Smooth muscle cell (in vitro differentiated cells): ENCODE data around the gene LILRA2. TPM values are rescaled to one million over a fixed set of nuclear protein-coding genes. Genes with fewer than 3 reads are reported as not detected.

ENCODE experiments used
- DNase-seq: peaks from one replicate; lab custom pipeline; 2025; ENCODE audit not compliant: unreplicated experiment; lab: John Stamatoyannopoulos, UW
- H2AFZ ChIP-seq: fragments of 200-600 bp; sonication (generic); 2 replicates; pipeline ENCODE4 v1.6.0; 2016; ENCODE audit warnings: antibody characterized with exemption, low read depth, mild to moderate bottlenecking
- H3F3A ChIP-seq: fragments of 200-600 bp; sonication (generic); 2 replicates; pipeline ENCODE4 v1.6.0; 2017; ENCODE audit warnings: antibody characterized with exemption, low read depth
- H3K27ac ChIP-seq: fragments of 200-600 bp; sonication (generic); 2 replicates; pipeline ENCODE4 v1.5.1; 2016; ENCODE audit warnings: low read depth, mild to moderate bottlenecking
- H3K27me3 ChIP-seq: fragments of 200-600 bp; sonication (generic); 2 replicates; pipeline ENCODE4 v1.6.1; 2016; ENCODE audit warnings: low read depth, mild to moderate bottlenecking
- H3K36me3 ChIP-seq: fragments of 200-600 bp; sonication (generic); 2 replicates; pipeline ENCODE4 v1.5.1; 2016; ENCODE audit warnings: low read depth
- H3K4me1 ChIP-seq: fragments of 200-600 bp; sonication (generic); 2 replicates; pipeline ENCODE4 v1.5.1; 2016; ENCODE audit warnings: low read depth
- H3K4me2 ChIP-seq: fragments of 200-600 bp; sonication (generic); 2 replicates; pipeline ENCODE4 v1.6.0; 2016; ENCODE audit warnings: mild to moderate bottlenecking
- H3K4me3 ChIP-seq: fragments of 200-600 bp; sonication (generic); 2 replicates; pipeline ENCODE4 v1.5.1; 2016; ENCODE audit warnings: mild to moderate bottlenecking
- H3K79me2 ChIP-seq: fragments of 200-600 bp; sonication (generic); 2 replicates; pipeline ENCODE4 v1.6.0; 2016; ENCODE audit warnings: low read depth, mild to moderate bottlenecking
- H3K9ac ChIP-seq: fragments of 200-600 bp; sonication (generic); 2 replicates; pipeline ENCODE4 v1.6.0; 2016; ENCODE audit warnings: low read depth
- H3K9me3 ChIP-seq: fragments of 200-600 bp; sonication (generic); replicated peaks from 2 replicates; pipeline ENCODE4 v1.5.1; 2016; ENCODE audit warnings: low read depth
- H4K20me1 ChIP-seq: fragments of 200-600 bp; sonication (generic); 2 replicates; pipeline ENCODE4 v1.6.0; 2016; ENCODE audit warnings: low read depth
- WGBS: methylation state at CpG from one replicate; pipeline ENCODE4 v1.1.7; 2016; ENCODE audit warnings: low lambda C conversion rate; 5-methylcytosine and 5-hydroxymethylcytosine counted together
- polyA plus RNA-seq: library from polyadenylated mRNA; unstranded; fragments of >200 nt; fragmentation: Nextera tagmentation; extraction: Ambion mirVana; gene quantifications from 2 replicates; pipeline ENCODE4 v1.2.1, GENCODE V29; 2016
- total RNA-seq: library from RNA; depleted of rRNA; stranded (reverse); fragments of >200 nt; gene quantifications from 2 replicates; pipeline ENCODE4 v1.2.3, GENCODE V29; 2014
- TF ChIP-seq, protein P1 (sequence below): fragments of 200-600 bp; sonication (generic); IDR thresholded peaks from 2 replicates; pipeline ENCODE4 v1.5.1; 2017; ENCODE audit warnings: borderline replicate concordance, mild to moderate bottlenecking, antibody characterized with exemption; ENCODE audit not compliant: insufficient read depth, poor library complexity, severe bottlenecking

LILRA2 gene
- total and polyA plus RNA-seq, 2 experiments from 2014 or later, result not detected

DNA sequence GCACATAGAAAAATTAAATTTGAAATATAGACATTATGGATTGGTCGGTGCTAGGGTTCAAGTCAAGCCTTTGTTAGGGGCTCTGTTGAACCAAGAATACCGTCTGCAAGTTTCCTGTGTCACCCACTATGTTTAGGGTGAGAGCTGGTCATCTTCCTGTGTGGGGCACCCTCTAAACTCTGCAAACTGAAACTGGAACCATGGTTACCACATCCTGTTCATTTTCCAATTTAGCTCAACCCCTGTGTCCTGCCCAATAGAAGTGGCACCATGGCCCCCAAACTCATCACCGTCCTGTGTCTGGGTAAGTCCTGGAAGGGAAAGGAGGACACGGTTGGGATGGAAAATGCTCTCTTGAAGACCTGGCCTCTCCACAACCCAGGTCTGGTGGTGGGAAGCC lies 41.1 kb upstream of the LILRA2 start:
- H2AFZ ChIP-seq, result no peak overlapping the region
- H3K36me3 ChIP-seq, result no peaks in the 10 kb centered on the region
- no peaks in the 10 kb centered on the region for H3K79me2 ChIP-seq
- H3K9ac ChIP-seq, result no peak overlapping the region
- no peaks in the 10 kb centered on the region for H3F3A ChIP-seq
- H3K4me1 ChIP-seq, result no peaks in the 10 kb centered on the region
- no peak overlapping the region for H3K27ac ChIP-seq
- DNase-seq, result no peak
- no peak overlapping the region for H3K4me2 ChIP-seq
- WGBS, result 60% methylated on average over 4 of the region's 4 CpGs
- TF ChIP-seq, protein P1, sequence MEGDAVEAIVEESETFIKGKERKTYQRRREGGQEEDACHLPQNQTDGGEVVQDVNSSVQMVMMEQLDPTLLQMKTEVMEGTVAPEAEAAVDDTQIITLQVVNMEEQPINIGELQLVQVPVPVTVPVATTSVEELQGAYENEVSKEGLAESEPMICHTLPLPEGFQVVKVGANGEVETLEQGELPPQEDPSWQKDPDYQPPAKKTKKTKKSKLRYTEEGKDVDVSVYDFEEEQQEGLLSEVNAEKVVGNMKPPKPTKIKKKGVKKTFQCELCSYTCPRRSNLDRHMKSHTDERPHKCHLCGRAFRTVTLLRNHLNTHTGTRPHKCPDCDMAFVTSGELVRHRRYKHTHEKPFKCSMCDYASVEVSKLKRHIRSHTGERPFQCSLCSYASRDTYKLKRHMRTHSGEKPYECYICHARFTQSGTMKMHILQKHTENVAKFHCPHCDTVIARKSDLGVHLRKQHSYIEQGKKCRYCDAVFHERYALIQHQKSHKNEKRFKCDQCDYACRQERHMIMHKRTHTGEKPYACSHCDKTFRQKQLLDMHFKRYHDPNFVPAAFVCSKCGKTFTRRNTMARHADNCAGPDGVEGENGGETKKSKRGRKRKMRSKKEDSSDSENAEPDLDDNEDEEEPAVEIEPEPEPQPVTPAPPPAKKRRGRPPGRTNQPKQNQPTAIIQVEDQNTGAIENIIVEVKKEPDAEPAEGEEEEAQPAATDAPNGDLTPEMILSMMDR, result no peak
- no peaks in the 10 kb centered on the region for H4K20me1 ChIP-seq
- no peaks in the 10 kb centered on the region for H3K27me3 ChIP-seq
- H3K4me3 ChIP-seq, result no peak overlapping the region
- peaks cover 2% of the 10 kb centered on the region for H3K9me3 ChIP-seq

- Histone ChIP-seq H3K79me2 (no peaks in the 10 kb centered on the region), H3K4me1 (no peaks in the 10 kb centered on the region), H2AFZ (no peak overlapping the region), H3K27ac (no peak overlapping the region), H3K9me3 (peaks cover 2% of the 10 kb centered on the region), H3K9ac (no peak overlapping the region), H3K4me3 (no peak overlapping the region), H3F3A (no peaks in the 10 kb centered on the region), H3K36me3 (no peaks in the 10 kb centered on the region), H3K4me2 (no peak overlapping the region), H3K27me3 (no peaks in the 10 kb centered on the region), H4K20me1 (no peaks in the 10 kb centered on the region)
- 78% methylated on average over 8 of the region's 8 CpGs for WGBS
- TF ChIP-seq, protein P1, result no peak
- no peak for DNase-seq
These were observed 40.1 kb upstream of the LILRA2 start for GRCh38 chr19:54533476-54533875.

GRCh38 chr19:54534156-54534555 lies 39.4 kb upstream of the LILRA2 start:
- no peaks in the 10 kb centered on the region for H3K36me3 ChIP-seq
- H3K9ac ChIP-seq, result no peak overlapping the region
- whole genome bisulfite sequencing, result 78% methylated on average over 8 of the region's 8 CpGs
- H3K4me3 ChIP-seq, result no peak overlapping the region
- no peaks in the 10 kb centered on the region for H3K79me2 ChIP-seq
- no peaks in the 10 kb centered on the region for H3F3A ChIP-seq
- H3K27ac ChIP-seq, result no peak overlapping the region
- no peak overlapping the region for H2AFZ ChIP-seq
- no peaks in the 10 kb centered on the region for H4K20me1 ChIP-seq
- no peaks in the 10 kb centered on the region for H3K27me3 ChIP-seq
- DNase-seq, result no peak
- TF ChIP-seq, protein P1, result no peak
- no peak overlapping the region for H3K4me2 ChIP-seq
- H3K9me3 ChIP-seq, result peaks cover 2% of the 10 kb centered on the region
- no peaks in the 10 kb centered on the region for H3K4me1 ChIP-seq

DNA sequence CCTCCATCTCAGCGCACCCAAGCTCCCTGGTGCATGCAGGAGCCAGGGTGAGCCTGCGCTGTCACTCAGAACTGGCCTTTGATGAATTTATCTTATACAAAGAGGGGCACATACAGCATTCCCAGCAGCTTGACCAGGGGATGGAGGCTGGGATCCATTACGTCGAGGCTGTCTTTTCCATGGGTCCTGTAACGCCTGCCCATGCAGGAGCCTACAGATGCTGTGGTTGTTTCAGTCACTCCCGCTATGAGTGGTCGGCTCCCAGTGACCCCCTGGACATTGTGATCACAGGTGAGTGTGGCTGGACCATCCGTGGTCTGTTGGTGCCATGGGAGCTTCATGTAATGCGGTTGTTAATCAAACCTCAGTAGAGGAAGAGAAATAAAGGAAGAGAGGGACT lies 38.0 kb upstream of the LILRA2 start:
- DNase-seq, result no peak
- no peaks in the 10 kb centered on the region for H3K79me2 ChIP-seq
- H4K20me1 ChIP-seq, result no peaks in the 10 kb centered on the region
- no peak overlapping the region for H2AFZ ChIP-seq
- no peaks in the 10 kb centered on the region for H3K4me1 ChIP-seq
- no peaks in the 10 kb centered on the region for H3K9me3 ChIP-seq
- no peak overlapping the region for H3K9ac ChIP-seq
- 78% methylated on average over 9 of the region's 9 CpGs for WGBS
- H3K4me2 ChIP-seq, result no peak overlapping the region
- H3K27me3 ChIP-seq, result no peaks in the 10 kb centered on the region
- H3K36me3 ChIP-seq, result no peaks in the 10 kb centered on the region
- no peak overlapping the region for H3K4me3 ChIP-seq
- no peak overlapping the region for H3K27ac ChIP-seq
- H3F3A ChIP-seq, result no peaks in the 10 kb centered on the region
- TF ChIP-seq, protein P1, result no peak
